Ascending aorta (tissue), 2 donors: ENCODE results near the gene PRRC2C. TPM values are rescaled to one million over a fixed set of nuclear protein-coding genes. Genes with fewer than 3 reads are reported as not detected.

Experiments used
- DNase-seq, 2 donors: peaks; one replicate each; pipeline ENCODE4 v3.0.0-alpha.2; 2019; ENCODE audit warnings: low spot score in 2 of 2
- H3K27ac ChIP-seq, 2 donors: fragments of 200-600 bp; sonication (generic); one replicate each; pipeline ENCODE4 v1.5.1; 2016 to 2017; ENCODE audit warnings: mild to moderate bottlenecking in 1 of 2
- H3K27me3 ChIP-seq: fragments of 200-600 bp; sonication (generic); one replicate; pipeline ENCODE4 v1.5.1; 2017
- H3K36me3 ChIP-seq, 2 donors: fragments of 200-600 bp; sonication (generic); one replicate each; pipeline ENCODE4 v1.5.1; 2016
- H3K4me1 ChIP-seq, 2 donors: fragments of 200-600 bp; sonication (generic); one replicate each; pipeline ENCODE4 v1.5.1; 2016 to 2017; ENCODE audit warnings: mild to moderate bottlenecking in 1 of 2
- H3K4me3 ChIP-seq, 2 donors: fragments of 200-600 bp; sonication (generic); one replicate each; pipeline ENCODE4 v1.5.1; 2016 to 2017; ENCODE audit warnings: mild to moderate bottlenecking in 1 of 2
- H3K9me3 ChIP-seq, 2 donors: fragments of 200-600 bp; sonication (generic); one replicate each; pipeline ENCODE4 v1.5.1; 2016
- intact Hi-C: fragments of 100-400 bp; cut with DNase I; formaldehyde crosslinking; loops from one replicate; pipeline ENCODE4 v1.15.1; 2023
- total RNA-seq: library from RNA; depleted of rRNA; stranded (reverse); fragments of >200 nt; gene quantifications from one replicate; pipeline ENCODE4 v1.1.0, GENCODE V29; 2016
- TF ChIP-seq, protein P1 (sequence below), 3 experiments: fragments of 200-600 bp in 2 of 3; fragments of 450-650 bp in 1 of 3; sonication (generic) in 2 of 3; IDR thresholded peaks; one replicate each; pipeline ENCODE4 v1.5.1; 2016 to 2019; ENCODE audit warnings: antibody characterized with exemption in 3 of 3, mild to moderate bottlenecking in 1 of 3, moderate library complexity in 1 of 3

PRRC2C gene
- total RNA-seq, 1 donor from 2014 or later = 46.3 TPM

DNA sequence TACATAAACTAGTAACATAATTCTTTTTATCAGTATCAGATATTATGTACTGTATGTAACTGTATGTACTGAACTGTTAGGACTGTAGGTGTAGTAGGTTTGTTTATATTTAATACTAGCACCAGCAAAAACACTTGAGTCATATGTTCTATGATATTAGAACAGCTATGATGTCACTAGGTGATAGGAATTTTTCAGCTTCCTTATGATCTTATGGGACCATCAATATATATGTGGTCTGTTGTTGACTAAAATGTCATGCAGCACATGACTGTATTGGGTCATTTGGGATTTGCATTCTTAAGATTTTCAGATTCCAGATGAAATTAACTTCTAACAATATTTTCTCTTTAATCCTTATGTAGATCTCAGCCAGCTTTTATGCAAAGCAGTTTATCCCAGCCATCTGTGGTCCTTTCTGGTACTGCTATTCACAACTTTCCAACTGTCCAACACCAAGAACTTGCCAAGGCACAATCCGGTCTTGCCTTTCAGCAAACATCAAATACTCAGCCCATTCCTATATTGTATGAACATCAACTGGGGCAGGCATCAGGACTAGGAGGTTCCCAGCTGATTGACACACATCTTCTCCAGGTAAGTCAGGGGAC is 98.4 kb downstream of the PRRC2C start:
- Histone ChIP-seq H3K4me3 (no peak overlapping the region), H3K36me3 (peaks cover 74 to 81% of the 10 kb centered on the region in 2 donors), H3K27me3 (no peaks in the 10 kb centered on the region), H3K27ac (no peak overlapping the region), H3K4me1 (no peaks in the 10 kb centered on the region), H3K9me3 (no peaks in the 10 kb centered on the region)
- intact Hi-C loops = no loop called here
- DNase-seq = no peak
- TF ChIP-seq, protein P1, sequence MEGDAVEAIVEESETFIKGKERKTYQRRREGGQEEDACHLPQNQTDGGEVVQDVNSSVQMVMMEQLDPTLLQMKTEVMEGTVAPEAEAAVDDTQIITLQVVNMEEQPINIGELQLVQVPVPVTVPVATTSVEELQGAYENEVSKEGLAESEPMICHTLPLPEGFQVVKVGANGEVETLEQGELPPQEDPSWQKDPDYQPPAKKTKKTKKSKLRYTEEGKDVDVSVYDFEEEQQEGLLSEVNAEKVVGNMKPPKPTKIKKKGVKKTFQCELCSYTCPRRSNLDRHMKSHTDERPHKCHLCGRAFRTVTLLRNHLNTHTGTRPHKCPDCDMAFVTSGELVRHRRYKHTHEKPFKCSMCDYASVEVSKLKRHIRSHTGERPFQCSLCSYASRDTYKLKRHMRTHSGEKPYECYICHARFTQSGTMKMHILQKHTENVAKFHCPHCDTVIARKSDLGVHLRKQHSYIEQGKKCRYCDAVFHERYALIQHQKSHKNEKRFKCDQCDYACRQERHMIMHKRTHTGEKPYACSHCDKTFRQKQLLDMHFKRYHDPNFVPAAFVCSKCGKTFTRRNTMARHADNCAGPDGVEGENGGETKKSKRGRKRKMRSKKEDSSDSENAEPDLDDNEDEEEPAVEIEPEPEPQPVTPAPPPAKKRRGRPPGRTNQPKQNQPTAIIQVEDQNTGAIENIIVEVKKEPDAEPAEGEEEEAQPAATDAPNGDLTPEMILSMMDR (IDR thresholded peaks at IDR 0.05) = no peak

DNA sequence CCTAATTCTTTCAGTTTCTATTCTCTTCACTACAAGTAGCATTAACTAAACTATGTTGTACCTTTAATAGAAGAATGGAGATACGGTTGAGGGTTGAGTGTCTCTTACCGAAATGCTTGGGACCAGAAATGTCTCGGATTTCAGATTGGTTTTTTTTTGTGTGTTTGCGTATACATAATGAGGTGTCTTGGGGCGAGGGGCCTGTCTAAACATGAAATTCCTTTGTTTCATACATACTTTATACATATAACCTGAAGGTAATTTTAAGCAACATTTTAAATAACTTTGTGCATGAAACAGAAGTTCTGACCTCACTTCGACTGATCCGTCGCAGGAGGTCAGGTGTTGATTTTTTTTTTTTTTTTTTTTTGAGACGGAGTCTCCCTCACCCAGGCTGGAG is 100.4 kb downstream of the PRRC2C start:
- Histone ChIP-seq H3K4me1 (no peaks in the 10 kb centered on the region), H3K27me3 (no peaks in the 10 kb centered on the region), H3K9me3 (no peaks in the 10 kb centered on the region), H3K27ac (no peak overlapping the region), H3K36me3 (peaks cover 66 to 78% of the 10 kb centered on the region in 2 donors), H3K4me3 (no peak overlapping the region)
- TF ChIP-seq, protein P1 (IDR thresholded peaks at IDR 0.05) = no peak
- no peak for DNase-seq
- intact Hi-C loops = no loop called here

DNA sequence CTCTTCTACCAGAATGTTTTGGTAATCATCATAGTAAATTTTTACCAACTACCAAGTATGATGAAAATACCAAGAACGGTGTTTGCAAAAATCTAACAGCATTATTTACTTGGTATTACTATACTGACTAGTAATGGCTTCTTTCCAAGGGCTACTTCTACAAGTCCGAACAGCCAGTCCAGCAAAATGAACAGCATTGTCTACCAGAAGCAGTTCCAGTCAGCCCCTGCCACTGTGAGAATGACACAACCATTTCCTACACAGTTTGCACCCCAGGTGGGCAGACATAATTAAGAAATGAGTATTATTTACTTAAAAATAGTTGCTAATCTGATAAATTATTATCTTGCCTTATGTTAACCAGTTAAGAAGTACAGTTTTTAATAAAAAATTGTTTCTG is 102.9 kb downstream of the PRRC2C start:
- Histone ChIP-seq H3K9me3 (no peaks in the 10 kb centered on the region), H3K36me3 (peaks cover 73 to 92% of the 10 kb centered on the region in 2 donors), H3K27me3 (no peaks in the 10 kb centered on the region), H3K4me1 (no peaks in the 10 kb centered on the region), H3K4me3 (no peak overlapping the region), H3K27ac (no peak overlapping the region)
- intact Hi-C loops = no loop called here
- DNase-seq = no peak
- TF ChIP-seq, protein P1 (IDR thresholded peaks at IDR 0.05) = no peak

DNA sequence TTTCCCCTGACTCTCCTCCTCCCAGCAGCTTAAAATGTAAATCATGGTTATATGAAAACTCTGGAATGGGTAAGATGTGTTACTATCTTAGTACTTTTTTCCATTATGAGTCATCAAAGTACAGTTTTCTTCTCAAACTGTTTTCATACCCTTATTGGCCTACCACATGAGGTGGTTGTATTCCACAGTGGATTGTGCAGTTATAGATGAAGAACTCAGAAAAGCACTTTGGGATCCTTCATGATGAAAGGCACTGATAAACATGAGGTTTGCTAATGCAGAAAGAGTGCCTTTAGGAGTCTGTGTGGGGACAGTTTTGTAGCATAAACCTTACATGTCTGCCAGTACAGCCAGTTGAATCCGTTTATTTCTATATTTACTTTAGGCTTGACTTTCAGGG is 104.7 kb downstream of the PRRC2C start:
- H3K4me1 ChIP-seq = no peaks in the 10 kb centered on the region
- peaks cover 65 to 86% of the 10 kb centered on the region in 2 donors for H3K36me3 ChIP-seq
- TF ChIP-seq, protein P1 (IDR thresholded peaks at IDR 0.05) = no peak
- no peaks in the 10 kb centered on the region for H3K27me3 ChIP-seq
- no peaks in the 10 kb centered on the region for H3K9me3 ChIP-seq
- intact Hi-C loops = no loop called here
- no peak overlapping the region for H3K4me3 ChIP-seq
- no peak for DNase-seq
- H3K27ac ChIP-seq = no peak overlapping the region

DNA sequence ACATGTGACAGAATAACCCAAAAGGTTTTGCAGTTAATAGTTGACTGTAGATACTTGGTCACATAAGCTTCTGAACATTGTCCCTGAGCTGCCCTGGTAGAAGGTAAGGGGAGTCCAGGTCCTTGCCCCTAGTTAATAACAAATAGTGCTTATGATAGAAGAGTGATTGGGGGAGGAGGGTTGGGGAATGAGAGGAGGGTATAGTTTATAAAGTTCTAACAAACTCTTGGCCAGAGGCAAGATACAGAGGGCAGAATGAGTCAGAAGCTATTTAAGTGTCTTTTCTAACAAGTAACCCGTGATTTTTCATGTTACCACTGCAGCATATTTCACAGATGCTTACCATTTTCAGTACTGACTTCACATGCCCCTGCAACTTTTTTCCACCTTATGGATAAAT is 110.0 kb downstream of the PRRC2C start:
- Histone ChIP-seq H3K9me3 (no peaks in the 10 kb centered on the region), H3K27ac (peak overlapping the region in 1 of 2 donors; percentile 34), H3K36me3 (peaks cover 31 to 39% of the 10 kb centered on the region in 2 donors), H3K27me3 (no peaks in the 10 kb centered on the region), H3K4me1 (no peaks in the 10 kb centered on the region), H3K4me3 (no peak overlapping the region)
- TF ChIP-seq, protein P1 (IDR thresholded peaks at IDR 0.05) = no peak
- DNase-seq = no peak
- intact Hi-C loops = no loop called here

DNA sequence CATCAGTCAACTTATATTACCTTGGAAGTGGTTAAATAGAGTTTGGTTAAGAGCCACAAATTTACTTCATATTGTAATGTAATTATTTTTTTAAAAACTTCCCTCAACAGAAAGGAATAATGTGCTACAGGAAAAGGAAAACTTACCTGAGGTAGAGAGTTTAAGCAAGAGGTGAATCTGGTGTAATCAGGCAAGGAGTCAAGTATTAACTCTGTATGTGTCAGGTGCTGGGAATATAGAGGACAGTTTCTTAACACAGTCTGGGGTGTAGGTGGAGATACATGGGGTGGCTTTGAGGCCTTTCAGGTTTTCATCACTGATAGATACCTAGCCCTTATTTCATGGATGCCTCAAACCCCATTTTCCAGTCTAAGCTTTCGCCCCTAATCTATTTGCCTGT is 110.8 kb downstream of the PRRC2C start:
- Histone ChIP-seq H3K4me1 (no peaks in the 10 kb centered on the region), H3K27me3 (no peaks in the 10 kb centered on the region), H3K9me3 (no peaks in the 10 kb centered on the region), H3K36me3 (peaks cover 25 to 34% of the 10 kb centered on the region in 2 donors), H3K27ac (peak overlapping the region in 1 of 2 donors; percentile 34), H3K4me3 (no peak overlapping the region)
- intact Hi-C loops = no loop called here
- TF ChIP-seq, protein P1 (IDR thresholded peaks at IDR 0.05) = no peak
- DNase-seq = no peak
